AG09309 (cell line): ENCODE measurements around the gene ATG16L1.

Experiments
- DNase-seq: peaks from one replicate; pipeline ENCODE4 v3.0.0-alpha.2; 2010; ENCODE audit warnings: low read depth
- H3K4me3 ChIP-seq: 2 replicates; pipeline ENCODE4 v1.5.1; 2011; ENCODE audit warnings: mild to moderate bottlenecking, low read depth, low read length, moderate library complexity; ENCODE audit not compliant: control insufficient read depth
- CTCF ChIP-seq: IDR thresholded peaks from 2 replicates; pipeline ENCODE4 v1.5.1; 2011; ENCODE audit warnings: mild to moderate bottlenecking, low read depth, low read length, inconsistent platforms; ENCODE audit not compliant: insufficient read depth, control insufficient read depth; ENCODE audit errors: missing control alignments

The ATG16L1 gene

GRCh38 chr2:233270366-233270765 is 18.9 kb downstream of the ATG16L1 start:
- TF ChIP-seq CTCF: no peak
- DNase-seq: no peak
- no peak overlapping the region for H3K4me3 ChIP-seq

DNA sequence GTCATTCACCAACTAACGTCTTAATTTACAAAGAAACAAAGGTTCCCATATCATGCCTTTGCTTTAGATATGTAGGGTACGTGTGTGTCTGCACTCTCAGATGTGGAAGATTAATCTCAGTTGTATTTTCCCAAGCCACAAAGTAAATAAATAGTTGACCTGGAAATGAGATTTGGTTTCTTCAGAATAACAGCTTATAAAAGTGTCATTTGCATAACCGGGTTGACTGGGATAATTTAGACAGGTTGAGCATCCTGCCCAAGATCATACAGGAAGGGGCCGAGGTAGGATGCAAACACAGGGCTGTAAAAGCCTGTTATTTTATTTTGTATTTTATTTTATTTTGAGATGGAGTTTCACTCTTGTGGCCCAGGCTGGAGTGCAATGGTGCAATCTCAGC is 19.5 kb downstream of the ATG16L1 start:
- TF ChIP-seq CTCF: no peak
- DNase-seq: no peak
- H3K4me3 ChIP-seq: no peak overlapping the region

DNA sequence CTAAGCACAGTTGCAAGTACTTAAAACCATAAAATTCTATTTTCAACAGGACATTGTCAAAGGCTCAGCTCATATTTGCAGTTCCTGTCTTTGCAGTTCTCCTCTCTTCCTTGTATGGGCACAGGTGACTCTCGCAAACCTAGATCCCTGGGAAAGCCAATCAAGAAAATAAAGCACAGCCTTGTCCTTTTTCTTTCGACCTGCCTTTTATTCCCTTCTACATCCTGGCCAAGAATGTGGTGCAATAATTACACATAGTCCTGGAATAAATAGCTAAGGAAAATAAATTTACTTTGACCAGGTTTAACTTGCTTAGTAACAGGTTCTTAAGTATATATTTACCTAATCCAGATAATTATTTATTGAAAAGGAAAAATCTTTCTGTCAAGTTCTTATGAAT is 20.2 kb downstream of the ATG16L1 start:
- no peak for DNase-seq
- TF ChIP-seq CTCF: no peak
- no peak overlapping the region for H3K4me3 ChIP-seq

DNA sequence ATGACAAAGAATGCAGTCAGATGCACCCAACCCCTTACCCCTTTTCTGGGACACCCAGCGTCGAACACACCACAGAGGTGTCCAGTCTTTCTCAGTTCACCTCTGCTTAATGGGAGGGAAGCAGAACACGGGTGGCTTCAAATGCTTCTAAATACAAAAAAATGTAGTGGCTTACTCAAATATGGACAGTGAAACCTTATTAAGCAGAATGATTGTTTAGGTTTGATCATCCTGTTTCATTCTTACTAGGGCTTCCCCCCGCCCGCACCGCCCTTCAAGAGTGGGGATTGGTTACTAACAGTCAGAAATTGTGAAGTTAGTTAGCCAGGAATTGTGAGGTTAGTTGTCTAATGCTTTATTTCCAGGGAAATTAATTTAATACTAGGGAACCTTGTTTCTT is 21.6 kb downstream of the ATG16L1 start:
- no peak for TF ChIP-seq CTCF

GRCh38 chr2:233275223-233275622 is 23.8 kb downstream of the ATG16L1 start:
- no peak for TF ChIP-seq CTCF
- no peak for DNase-seq
- no peak overlapping the region for H3K4me3 ChIP-seq

More for the DNA sequence above, 21.6 kb downstream of the ATG16L1 start:
- no peak overlapping the region for H3K4me3 ChIP-seq
- no peak for DNase-seq

DNA sequence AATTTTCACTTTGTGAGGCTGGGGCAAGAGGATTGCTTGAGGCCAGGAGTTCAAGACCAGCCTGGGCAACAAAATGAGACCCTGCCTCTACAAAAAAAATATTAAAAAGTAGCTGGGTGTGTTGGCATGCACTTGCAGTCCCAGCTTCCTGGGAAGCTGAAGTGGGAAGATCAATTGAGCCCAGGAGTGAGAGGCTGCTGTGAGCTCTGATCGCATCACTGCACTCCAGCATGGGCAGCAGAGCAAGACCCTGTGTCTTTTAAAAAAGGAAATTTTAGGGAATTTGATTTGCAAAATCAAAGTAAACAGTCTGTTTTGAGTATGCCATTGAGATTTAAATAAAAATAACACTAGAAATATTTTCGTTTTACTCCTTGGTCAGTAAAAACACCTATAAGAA is 27.4 kb downstream of the ATG16L1 start:
- DNase-seq: no peak
- no peak for TF ChIP-seq CTCF
- H3K4me3 ChIP-seq: no peak overlapping the region

GRCh38 chr2:233280114-233280693 is 28.7 kb downstream of the ATG16L1 start:
- no peak overlapping the region for H3K4me3 ChIP-seq
- DNase-seq: no peak
- no peak for TF ChIP-seq CTCF
